ENCODE results near the gene APBB2. TPM values are rescaled to one million over a fixed set of nuclear protein-coding genes. Genes with fewer than 3 reads are reported as not detected.

APBB2 gene
- total RNA-seq, 1 donor from 2014 or later = 124 TPM

DNA sequence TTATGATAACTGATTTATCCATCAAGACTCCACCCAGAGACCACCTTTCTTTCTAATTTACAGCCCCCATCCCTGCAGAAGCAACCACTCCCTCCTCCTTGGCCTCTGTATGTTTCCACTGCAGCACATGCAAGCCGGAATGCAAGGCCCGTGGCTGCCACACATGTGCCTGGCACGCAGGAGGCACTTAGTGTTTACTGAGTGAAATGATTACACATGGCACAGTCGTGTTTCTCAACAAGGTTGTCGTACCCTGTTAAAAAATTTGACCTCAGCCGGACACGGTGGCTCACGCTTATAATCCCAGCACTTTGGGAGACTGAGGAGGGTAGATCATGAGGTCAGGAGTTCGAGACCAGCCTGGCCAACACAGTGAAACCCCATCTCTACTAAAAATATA is 104.3 kb downstream of the APBB2 start:
- DNase-seq (ENCODE audit: extremely low read depth, low read depth, low spot score) = no peak

DNA sequence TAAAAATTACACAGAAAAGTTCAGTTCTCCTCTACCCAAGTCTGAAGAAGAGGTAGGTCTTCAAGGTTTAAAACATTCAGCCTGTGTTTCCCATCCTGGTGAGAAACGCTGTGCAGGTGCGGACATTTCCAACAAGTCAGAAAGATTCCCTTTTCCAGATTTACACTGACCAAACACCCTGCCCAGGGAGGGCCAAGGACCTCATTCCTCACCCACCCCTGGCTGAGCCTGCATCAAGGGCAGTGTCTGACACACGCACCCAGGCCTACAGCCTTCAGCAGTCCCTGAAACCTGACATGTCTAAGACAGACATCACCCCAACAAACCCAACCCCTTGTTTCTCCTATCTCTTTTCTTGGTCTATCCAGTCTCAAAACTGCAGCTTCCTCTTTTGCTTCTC is 105.9 kb downstream of the APBB2 start:
- DNase-seq (ENCODE audit: extremely low read depth, low read depth, low spot score) = no peak

- no peak for DNase-seq (ENCODE audit: extremely low read depth, low read depth, low spot score)
Observed at GRCh38 chr4:41106694-41107419, 107.5 kb downstream of the APBB2 start.

GRCh38 chr4:41106081-41106480 is 108.3 kb downstream of the APBB2 start:
- DNase-seq (ENCODE audit: extremely low read depth, low read depth, low spot score) = peak; percentile 25

DNA sequence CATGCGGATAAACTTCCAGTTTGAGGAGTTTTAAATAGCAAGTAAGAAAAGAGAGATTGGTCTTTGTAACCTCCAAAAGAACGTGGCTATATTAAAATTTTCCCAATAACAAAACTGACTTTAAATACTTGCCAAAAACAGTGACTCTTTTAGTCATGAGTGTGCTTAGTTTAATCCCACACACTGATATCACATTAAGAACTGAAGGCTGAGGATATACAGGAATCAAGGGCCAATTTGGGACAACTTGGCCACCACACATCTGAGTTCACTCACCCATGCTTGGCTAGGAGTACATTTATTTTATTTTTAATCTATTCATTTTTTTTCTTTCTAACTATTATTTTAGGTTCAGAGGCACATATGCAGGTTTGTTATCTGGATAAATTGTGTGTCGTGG is 110.2 kb downstream of the APBB2 start:
- DNase-seq (ENCODE audit: extremely low read depth, low read depth, low spot score) = no peak

- no peak for DNase-seq (ENCODE audit: extremely low read depth, low read depth, low spot score)
Observed at GRCh38 chr4:41103657-41104056, 110.7 kb downstream of the APBB2 start.

DNA sequence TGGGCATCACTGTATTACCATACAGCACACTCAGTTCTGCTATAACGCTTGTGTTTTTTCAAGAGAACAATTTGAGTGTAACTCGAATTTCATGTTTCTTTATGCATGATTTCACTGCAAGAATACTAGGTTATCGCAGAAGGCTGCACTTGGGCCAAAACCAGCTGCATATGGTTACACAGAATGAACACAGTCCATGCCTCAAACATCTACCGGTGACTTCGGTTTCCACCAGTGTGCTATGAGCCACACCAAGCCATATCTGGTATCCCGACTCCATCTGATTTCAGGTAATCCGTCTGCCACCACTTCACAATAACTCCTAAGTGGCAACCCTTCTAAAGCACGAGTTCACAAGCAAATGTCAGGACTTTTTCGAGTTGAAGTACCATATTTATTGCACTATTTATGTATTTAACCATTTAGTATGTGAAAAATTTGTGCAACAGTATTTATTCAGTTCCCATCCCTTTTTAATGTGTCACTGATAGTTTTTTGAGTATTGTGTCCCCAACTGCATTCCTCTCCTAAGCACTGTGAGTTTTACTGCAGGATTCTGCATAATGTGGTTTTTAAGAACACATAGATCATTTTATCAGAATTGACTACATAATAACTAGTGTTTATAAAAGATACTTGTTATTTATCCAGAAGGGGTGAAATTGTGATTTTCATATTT is 111.8 kb downstream of the APBB2 start:
- no peak for DNase-seq (ENCODE audit: extremely low read depth, low read depth, low spot score)

DNA sequence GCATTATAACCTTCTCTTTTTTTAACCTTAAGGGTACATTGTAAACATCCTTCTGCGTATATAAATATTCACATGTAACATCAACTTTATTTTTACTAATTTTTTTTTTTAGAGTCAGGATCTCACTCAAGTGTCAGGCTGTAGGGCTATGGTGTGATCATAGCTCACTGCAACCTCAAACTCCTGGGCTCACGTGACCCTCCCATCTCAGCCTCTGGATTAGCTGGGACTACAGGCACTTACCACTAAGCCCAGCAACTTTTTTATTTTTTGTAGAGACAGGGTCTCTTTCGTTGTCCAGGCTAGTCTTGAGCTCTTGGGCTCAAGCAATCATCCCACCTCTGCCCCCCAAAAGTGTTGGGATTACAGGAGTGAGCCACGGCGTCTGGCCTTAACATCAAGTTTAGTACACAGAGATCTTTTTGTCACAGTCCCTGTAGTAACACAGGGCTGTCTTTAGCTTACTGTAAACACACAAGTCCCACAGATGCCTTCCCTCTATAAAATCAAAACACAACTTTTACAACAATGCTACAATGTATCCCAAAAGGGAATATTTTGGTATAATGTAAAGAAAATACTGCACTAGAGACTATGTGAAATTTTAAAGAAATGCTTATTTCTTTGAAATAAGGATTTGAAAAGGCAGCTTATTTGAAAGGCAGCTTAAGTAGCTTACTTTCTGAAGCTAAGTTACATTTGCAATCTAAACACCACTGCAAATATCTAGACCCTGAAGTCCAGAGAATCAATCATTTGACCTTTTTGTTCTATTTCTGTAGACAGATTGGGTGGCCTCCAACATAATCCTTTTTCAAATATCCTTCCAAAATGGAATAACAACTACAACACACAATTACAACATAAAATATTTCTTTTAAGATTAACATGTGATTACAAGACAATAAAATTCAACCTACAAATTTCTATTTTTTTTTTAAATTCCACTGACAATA is 116.0 kb downstream of the APBB2 start:
- no peak for DNase-seq (ENCODE audit: extremely low read depth, low read depth, low spot score)

DNA sequence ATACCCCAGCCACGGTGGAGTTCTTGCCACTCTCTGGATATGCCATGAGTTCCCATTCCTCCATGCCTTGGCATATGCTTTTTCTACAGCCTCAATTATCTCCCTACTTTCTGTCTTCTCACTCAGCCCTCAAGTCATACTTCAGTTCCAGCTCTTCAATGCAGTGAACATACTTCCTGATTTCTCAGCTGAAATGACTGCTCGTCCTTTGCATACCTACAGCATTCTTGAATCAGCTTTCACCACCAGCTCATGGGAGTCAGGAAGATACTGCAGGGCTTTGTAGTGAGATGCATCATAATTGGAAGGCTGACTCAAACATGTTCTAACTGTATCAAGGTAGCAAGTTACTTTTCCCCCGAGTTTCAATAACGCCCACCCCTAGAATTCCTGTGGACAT is 118.4 kb downstream of the APBB2 start:
- no peak for DNase-seq (ENCODE audit: extremely low read depth, low read depth, low spot score)

DNA sequence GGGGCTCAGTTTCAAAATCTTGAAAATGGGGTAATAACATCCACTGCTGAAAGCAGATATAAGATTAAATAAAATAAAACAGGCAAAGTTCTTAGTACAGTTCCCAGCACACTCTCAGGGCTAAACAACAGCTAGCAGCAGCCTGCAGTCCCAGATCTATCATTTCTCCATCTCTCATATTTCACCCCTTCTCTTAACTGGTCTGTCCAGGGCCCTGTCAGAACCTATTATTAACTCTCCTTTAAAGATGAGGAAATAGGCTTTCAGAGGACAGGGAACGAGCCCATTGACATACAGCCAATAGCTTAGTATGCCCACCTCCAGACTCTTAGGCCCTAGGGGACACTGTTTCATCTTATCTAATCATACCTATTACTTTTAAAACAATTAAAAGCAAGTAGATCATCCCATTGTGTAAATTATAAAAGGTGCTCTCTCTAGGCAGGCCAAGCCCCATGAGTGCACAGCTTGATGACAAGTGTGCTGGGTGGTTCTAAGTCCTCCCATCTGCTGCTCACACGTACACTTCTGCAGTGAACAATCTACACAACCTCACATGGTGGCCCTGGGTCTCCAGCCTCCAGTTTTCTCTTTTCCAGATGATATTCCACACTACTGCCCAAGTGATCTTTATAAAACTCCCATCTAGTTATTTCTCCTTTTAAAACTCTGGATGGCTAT is 119.0 kb downstream of the APBB2 start:
- DNase-seq (ENCODE audit: extremely low read depth, low read depth, low spot score) = no peak

DNA sequence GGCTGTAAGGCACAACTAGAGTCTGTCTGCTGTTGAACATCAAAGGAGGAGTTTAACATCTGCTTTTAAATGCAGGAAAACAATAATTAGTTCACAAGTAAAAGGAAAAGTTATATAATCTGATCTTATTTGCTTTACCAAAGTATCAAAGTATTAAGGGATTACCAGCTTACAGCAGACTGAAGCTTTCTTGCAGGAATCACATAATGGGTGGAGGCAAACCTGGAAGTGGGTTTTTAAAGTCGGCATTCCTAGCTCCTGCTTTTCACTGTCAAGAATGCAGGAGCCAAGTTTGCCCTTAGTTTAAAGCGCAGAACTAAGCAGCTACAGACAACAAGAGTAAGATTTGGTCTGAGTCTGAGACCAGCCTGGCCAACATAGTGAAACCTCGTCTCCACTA is 122.2 kb downstream of the APBB2 start:
- no peak for DNase-seq (ENCODE audit: extremely low read depth, low read depth, low spot score)

DNA sequence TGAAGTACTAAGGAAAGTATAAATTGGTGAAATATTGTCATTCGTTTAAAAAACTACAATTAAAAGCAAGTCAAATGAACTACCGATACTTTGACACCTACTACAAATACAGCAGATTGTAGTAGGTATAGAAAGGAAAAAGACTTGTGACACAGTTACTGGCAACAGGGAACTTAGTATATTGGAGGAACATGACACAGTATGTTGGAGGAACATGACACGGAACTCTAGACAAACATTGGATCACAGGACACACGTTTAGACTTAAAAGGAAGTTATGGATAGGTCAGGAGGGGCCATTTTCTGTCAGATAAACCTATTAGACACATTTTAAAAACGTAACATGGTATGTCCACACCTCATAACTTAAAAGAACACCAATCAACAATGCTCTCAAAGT is 132.5 kb downstream of the APBB2 start:
- no peak for DNase-seq (ENCODE audit: extremely low read depth, low read depth, low spot score)

DNA sequence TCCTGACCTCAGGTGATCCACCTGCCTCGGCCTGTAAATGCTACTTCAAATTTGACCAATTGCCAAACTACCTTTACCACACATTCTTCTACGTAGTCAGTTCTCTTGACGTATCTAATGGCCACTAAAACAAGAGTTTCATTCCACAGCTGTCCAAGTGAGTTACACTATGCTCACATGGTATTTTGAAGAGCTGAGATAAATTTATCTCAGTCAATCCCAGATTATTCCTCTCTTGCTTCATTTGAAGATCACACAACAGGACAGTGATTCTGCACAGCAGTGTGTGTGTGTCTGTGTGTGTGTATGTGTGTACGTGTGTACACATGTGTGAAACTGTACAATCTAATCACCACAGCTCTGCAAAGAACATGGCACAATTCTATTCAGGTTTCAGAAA is 133.4 kb downstream of the APBB2 start:
- DNase-seq (ENCODE audit: extremely low read depth, low read depth, low spot score) = no peak

- DNase-seq (ENCODE audit: extremely low read depth, low read depth, low spot score) = no peak
Observed at GRCh38 chr4:41079881-41080560, 134.3 kb downstream of the APBB2 start.

- no peak for DNase-seq (ENCODE audit: extremely low read depth, low read depth, low spot score)
Observed at GRCh38 chr4:41077628-41078027, 136.7 kb downstream of the APBB2 start.

GRCh38 chr4:41076481-41076880 is 137.9 kb downstream of the APBB2 start:
- DNase-seq (ENCODE audit: extremely low read depth, low read depth, low spot score) = no peak

GRCh38 chr4:41074215-41074614 is 140.1 kb downstream of the APBB2 start:
- no peak for DNase-seq (ENCODE audit: extremely low read depth, low read depth, low spot score)

GRCh38 chr4:41072021-41072777 is 142.1 kb downstream of the APBB2 start:
- DNase-seq (ENCODE audit: extremely low read depth, low read depth, low spot score) = no peak

DNA sequence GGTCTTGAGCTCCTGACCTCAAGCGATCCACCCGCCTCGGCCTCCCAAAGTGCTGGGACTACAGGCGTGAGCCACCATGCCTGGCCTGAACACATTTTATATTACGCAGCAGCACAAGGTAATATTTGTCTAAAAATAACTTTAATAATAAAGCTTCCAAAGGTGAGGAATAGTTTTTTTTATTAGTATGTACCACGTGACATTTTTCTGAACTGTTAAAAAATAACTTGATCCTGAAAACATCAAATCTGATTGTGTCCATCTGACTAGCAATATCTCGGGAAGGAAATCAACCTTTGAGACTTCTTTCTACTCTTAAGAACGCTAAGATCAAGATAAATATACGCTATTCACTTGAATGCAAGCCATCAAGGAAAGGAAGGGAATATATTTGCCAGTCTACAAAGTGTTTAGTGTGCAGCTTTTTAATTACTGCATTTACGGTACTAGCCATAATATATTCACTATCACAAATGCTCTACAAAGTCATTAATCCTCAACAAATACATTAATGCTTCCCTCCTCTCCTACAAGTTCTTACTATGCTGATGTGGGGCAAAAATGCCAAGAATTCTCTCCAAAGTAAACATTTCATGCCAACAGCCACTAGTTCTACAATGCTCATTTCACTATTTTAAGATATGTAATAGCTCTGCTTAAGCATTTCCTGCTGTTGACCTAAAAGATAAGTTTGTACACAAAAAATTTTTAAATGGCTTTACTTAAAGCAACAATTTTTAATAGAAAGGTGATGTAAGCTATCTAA is 143.6 kb downstream of the APBB2 start:
- DNase-seq (ENCODE audit: extremely low read depth, low read depth, low spot score) = no peak

Measured in glomerular endothelial cell (primary cell).